DND-41 (cell line): ENCODE results near the gene RPL35.

Experiments used
- CTCF ChIP-seq: IDR thresholded peaks from 2 replicates; pipeline ENCODE4 v1.5.1; 2012; ENCODE audit warnings: borderline replicate concordance, low read length, moderate library complexity, mild to moderate bottlenecking; ENCODE audit not compliant: poor library complexity, severe bottlenecking; ENCODE audit errors: extremely low read depth
- EZH2 ChIP-seq: IDR thresholded peaks from 3 replicates; pipeline ENCODE4 v1.6.1; 2012; ENCODE audit warnings: borderline replicate concordance, low read depth, mild to moderate bottlenecking, moderate library complexity, low read length, inconsistent platforms; ENCODE audit not compliant: severe bottlenecking

DNA sequence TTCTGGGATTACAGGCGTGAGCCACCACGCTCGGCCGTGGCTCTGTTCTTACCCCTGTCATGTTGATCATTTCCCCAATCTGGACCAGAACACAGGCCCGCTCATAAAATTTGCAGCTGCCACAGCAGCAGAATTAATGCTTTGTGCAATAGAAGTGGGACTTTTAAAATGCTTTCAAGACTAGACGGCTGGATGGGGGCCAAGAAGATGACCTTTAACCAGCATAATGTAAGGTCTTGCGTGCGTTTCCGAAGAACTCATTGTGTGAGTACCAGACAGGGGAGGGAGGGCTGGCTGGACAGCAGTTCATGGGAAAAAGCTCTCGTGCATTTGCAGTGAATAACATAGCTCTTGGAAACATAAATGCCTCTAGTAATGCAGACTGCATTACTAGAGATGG, 12.0 kb downstream of the RPL35 start:
- no peak for TF ChIP-seq CTCF
- no peak for TF ChIP-seq EZH2
